Aortic smooth muscle cell (primary cell): Measurements from ENCODE around the gene CNKSR2. TPM values are rescaled to one million over a fixed set of nuclear protein-coding genes. Genes with fewer than 3 reads are reported as not detected.

Experiments used
- total RNA-seq: library from RNA; depleted of rRNA; stranded (reverse); fragments of >200 nt; gene quantifications from 2 replicates; pipeline ENCODE4 v1.2.3, GENCODE V29; 2014

CNKSR2 gene
- total RNA-seq = 1.5 and 2.9 TPM in 2 replicates

DNA sequence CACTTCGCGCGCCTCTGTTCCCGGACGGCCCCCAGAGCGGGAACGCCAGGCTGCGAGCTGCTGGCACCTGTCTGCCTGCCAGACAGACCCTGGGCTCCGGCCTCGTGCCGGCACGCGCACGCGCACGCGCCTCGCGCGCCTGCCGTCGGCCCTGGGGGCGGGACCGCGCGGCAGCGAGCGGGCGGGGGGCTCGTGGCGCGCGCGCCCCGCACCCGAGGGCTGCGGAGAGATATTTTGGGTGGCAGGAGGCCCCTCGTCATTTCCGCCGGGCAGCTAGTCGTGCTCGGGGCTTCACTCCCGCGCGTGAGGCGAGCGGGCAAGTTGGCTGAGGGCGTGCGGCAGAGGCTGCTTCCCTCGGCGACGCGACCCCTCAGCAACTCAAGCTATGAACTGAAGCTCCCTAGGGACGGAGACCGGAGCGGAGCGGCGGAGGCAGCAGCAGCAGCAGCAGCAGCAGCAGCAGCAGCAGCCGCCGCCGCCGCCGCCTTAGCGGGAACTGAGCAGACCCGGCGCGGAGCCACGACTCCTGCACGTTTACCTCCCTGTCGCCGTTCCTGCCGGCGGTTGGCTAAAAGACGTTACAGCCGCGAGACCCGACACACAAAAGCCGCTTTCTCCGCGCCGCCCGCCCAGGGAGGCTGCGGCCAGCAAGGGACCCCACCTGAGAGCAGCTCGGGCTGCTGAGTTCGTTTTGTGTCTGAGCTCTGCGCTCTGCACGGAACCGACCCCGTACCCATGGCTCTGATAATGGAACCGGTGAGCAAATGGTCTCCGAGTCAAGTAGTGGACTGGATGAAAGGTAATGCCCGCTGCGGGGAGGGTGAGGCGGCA is at the start of gene CNKSR2:
CNKSR2 (plus strand) TSS at position 256 of the 831 bp plus-strand sequence; CDS start at position 736, 480 bp downstream.

DNA sequence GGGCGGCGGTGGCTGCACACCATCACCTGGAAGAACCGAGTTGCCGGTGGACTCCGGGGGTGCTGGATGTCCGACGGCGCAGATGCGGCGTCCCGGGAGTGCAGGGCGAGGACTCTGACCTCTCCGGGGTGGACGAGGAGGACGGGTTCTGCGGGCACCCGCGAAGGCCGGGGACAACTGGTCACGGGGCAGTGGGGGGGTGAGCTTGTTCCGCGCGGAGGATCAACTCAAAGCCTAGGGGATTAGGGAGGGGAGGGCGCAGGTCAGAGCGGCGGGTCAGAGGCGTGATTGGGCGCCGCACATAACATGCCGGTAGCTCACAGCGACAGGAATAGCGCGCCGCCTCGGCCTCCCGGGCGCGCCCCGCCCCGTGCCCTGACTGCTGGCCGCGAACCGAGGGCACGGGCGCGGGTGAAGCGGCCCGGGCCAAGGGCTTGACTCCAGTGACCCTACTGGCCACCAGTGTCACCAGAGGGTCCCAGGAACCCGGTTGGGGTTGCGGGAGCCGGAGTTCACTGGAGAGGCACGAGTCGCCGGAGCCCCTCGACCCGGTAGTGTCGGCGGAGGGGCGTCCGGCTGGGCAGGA is 284.0 kb downstream of the CNKSR2 start, which contains the start of gene KLHL34:
KLHL34 (minus strand) TSS at position 179 of the 586 bp plus-strand sequence. CDS start 542 bp downstream, outside the sequence.

